Caki2 (cell line): ENCODE measurements around the gene STS. TPM values are rescaled to one million over a fixed set of nuclear protein-coding genes. Genes with fewer than 3 reads are reported as not detected.
"Not testable (repeated sequence)": the region's sequence is repeated elsewhere in the genome, so short reads cannot be mapped to it uniquely, and the experiment has no call there.

Source experiments
- DNase-seq: peaks from one replicate; pipeline ENCODE4 v3.0.0-alpha.2; 2015; ENCODE audit warnings: low read depth
- in situ Hi-C: cut with HindIII; loops from 2 replicates; pipeline ENCODE4 v1.10.0; 2016; ENCODE audit warnings: low sequenced_read_pairs, low pct_unique_long_range_greater_than_20kb, mixed read lengths
- total RNA-seq: library from RNA; depleted of rRNA; stranded (reverse); fragments of >200 nt; shearing (Covaris generic); gene quantifications from 2 replicates; pipeline ENCODE4 v1.2.3, GENCODE V29; 2014; ENCODE audit warnings: low replicate concordance; rRNA removed

STS gene
- total RNA-seq, 1 experiment from 2014 or later, result 0.37 TPM

GRCh38 chrX:7163146-7163677 lies 15.7 kb downstream of the STS start:
- in situ Hi-C loops, result no loop called here
- no peak for DNase-seq

- no peak for DNase-seq
- in situ Hi-C loops, result no loop called here
Observed at GRCh38 chrX:7164174-7164573, 16.7 kb downstream of the STS start.

- no peak for DNase-seq
- in situ Hi-C loops, result no loop called here
Observed at GRCh38 chrX:7168371-7168770, 20.9 kb downstream of the STS start.

- no peak for DNase-seq
- in situ Hi-C loops, result no loop called here
Observed at GRCh38 chrX:7169627-7170026, 22.1 kb downstream of the STS start.

- DNase-seq, result peak; percentile 16
- in situ Hi-C loops, result no loop called here
Observed at GRCh38 chrX:7170898-7171297, 23.4 kb downstream of the STS start.

GRCh38 chrX:7178859-7179258 lies 31.3 kb downstream of the STS start:
- DNase-seq, in situ Hi-C loops: not testable (repeated sequence)

GRCh38 chrX:7179446-7179845 lies 31.9 kb downstream of the STS start:
- in situ Hi-C loops, result no loop called here
- DNase-seq, result no peak

- no peak for DNase-seq
- in situ Hi-C loops, result no loop called here
Observed at GRCh38 chrX:7184816-7185215, 37.3 kb downstream of the STS start.

GRCh38 chrX:7188672-7189071 lies 41.2 kb downstream of the STS start:
- in situ Hi-C loops, result no loop called here
- no peak for DNase-seq

- DNase-seq, result no peak
- in situ Hi-C loops, result no loop called here
Observed at GRCh38 chrX:7190157-7190556, 42.6 kb downstream of the STS start.

- no peak for DNase-seq
- in situ Hi-C loops, result no loop called here
Observed at GRCh38 chrX:7191681-7192110, 44.2 kb downstream of the STS start.

GRCh38 chrX:7192871-7193270 lies 45.4 kb downstream of the STS start:
- DNase-seq, result no peak
- in situ Hi-C loops, result no loop called here

GRCh38 chrX:7194606-7195005 lies 47.1 kb downstream of the STS start:
- in situ Hi-C loops, result no loop called here
- DNase-seq, result no peak

Other genes with a start within 250 kb of the STS start
- gene PUDP, start 441 bp downstream of the STS start, total RNA-seq, result 0.27 and 1.6 TPM in 2 replicates